Measurements from ENCODE around the gene PRKCE.

PRKCE gene

GRCh38 chr2:46136953-46137352 lies 485.5 kb downstream of the PRKCE start:
- no peak for DNase-seq

GRCh38 chr2:46142546-46143428 lies 491.3 kb downstream of the PRKCE start:
- no peak for DNase-seq

GRCh38 chr2:46143429-46144132 lies 492.1 kb downstream of the PRKCE start:
- DNase-seq = no peak

GRCh38 chr2:46144133-46144800 lies 492.8 kb downstream of the PRKCE start:
- DNase-seq = no peak

GRCh38 chr2:46145017-46145416 lies 493.5 kb downstream of the PRKCE start:
- DNase-seq = no peak

- DNase-seq = no peak
These were observed 494.4 kb downstream of the PRKCE start for GRCh38 chr2:46145840-46146239.

- DNase-seq = no peak
These were observed 495.5 kb downstream of the PRKCE start for GRCh38 chr2:46146866-46147502.

- no peak for DNase-seq
These were observed 496.3 kb downstream of the PRKCE start for GRCh38 chr2:46147626-46148368.

GRCh38 chr2:46148369-46148736 lies 496.9 kb downstream of the PRKCE start:
- DNase-seq = no peak

- DNase-seq = no peak
These were observed 499.0 kb downstream of the PRKCE start for GRCh38 chr2:46150445-46150955.

GRCh38 chr2:46151577-46151976 lies 500.1 kb downstream of the PRKCE start:
- no peak for DNase-seq

- DNase-seq = no peak
These were observed 502.7 kb downstream of the PRKCE start for GRCh38 chr2:46153996-46154753.

GRCh38 chr2:46157072-46157965 lies 505.8 kb downstream of the PRKCE start:
- no peak for DNase-seq

GRCh38 chr2:46157966-46158310 lies 506.5 kb downstream of the PRKCE start:
- no peak for DNase-seq

GRCh38 chr2:46158661-46159060 lies 507.2 kb downstream of the PRKCE start:
- DNase-seq = no peak

- no peak for DNase-seq
These were observed 508.9 kb downstream of the PRKCE start for GRCh38 chr2:46160326-46160725.

GRCh38 chr2:46161315-46161714 lies 509.8 kb downstream of the PRKCE start:
- no peak for DNase-seq

GRCh38 chr2:46161911-46162310 lies 510.4 kb downstream of the PRKCE start:
- DNase-seq = no peak

- no peak for DNase-seq
These were observed 511.0 kb downstream of the PRKCE start for GRCh38 chr2:46162329-46163097.

GRCh38 chr2:46163098-46163430 lies 511.6 kb downstream of the PRKCE start:
- no peak for DNase-seq

Measured in kidney glomerular epithelial cell (primary cell).